Nephron (organoid): ENCODE data around the gene DGKA.
"Not testable (repeated sequence)": the region's sequence is repeated elsewhere in the genome, so short reads cannot be mapped to it uniquely, and the experiment has no call there.

Experiments
- H3K27ac Mint-ChIP-seq, 3 experiments: 2 replicates each; pipeline ENCODE4 v1.8.0; 2020; ENCODE audit warnings: mixed read lengths in 3 of 3, mild to moderate bottlenecking in 2 of 3, moderate library complexity in 1 of 3
- H3K27me3 Mint-ChIP-seq: 2 replicates; pipeline ENCODE4 v1.8.0; 2021; ENCODE audit warnings: low read depth, mild to moderate bottlenecking, moderate library complexity, mixed read lengths
- H3K36me3 Mint-ChIP-seq: 2 replicates; pipeline ENCODE4 v1.8.0; 2020; ENCODE audit warnings: low read depth, mixed read lengths
- H3K4me1 Mint-ChIP-seq: 2 replicates; pipeline ENCODE4 v1.8.0; 2020; ENCODE audit warnings: mixed read lengths
- H3K4me3 Mint-ChIP-seq, 3 experiments: 2 replicates each; pipeline ENCODE4 v1.8.0; 2020; ENCODE audit warnings: mild to moderate bottlenecking in 3 of 3, mixed read lengths in 3 of 3, moderate library complexity in 2 of 3
- H3K9me3 Mint-ChIP-seq: 2 replicates; pipeline ENCODE4 v1.8.0; 2020; ENCODE audit warnings: mixed read lengths
- TF ChIP-seq, protein P1 (sequence below), 3 experiments: fragments of 200-600 bp; sonication (generic); IDR thresholded peaks; one replicate each; pipeline ENCODE4 v1.5.0; 2021; ENCODE audit warnings: antibody characterized with exemption in 3 of 3; ENCODE audit not compliant: unreplicated experiment in 3 of 3

The DGKA gene

DNA sequence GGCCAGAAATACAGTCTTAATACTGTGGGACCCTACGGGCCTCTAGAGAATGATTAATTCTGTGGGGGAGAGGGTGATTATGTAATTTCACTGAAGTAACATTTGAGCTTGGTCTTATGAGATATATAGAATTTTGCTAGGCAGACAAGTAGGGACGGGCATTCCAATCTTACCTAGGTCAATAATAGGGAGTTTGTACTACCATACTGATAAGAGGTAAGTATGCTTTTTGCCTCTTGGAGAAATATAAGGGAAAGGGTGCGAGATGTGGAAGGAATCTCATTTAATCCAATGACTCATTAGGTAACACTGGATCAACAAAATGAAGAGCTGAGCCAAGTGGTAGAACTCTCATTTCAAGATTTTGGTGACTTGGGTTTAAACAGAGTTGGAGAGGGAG is 48.1 kb downstream of the DGKA start:
- peaks cover 3% of the 10 kb centered on the region for H3K27me3 Mint-ChIP-seq
- no peaks in the 10 kb centered on the region for H3K9me3 Mint-ChIP-seq
- H3K27ac Mint-ChIP-seq = no peak overlapping the region
- peaks cover 14% of the 10 kb centered on the region for H3K4me1 Mint-ChIP-seq
- TF ChIP-seq, protein P1, sequence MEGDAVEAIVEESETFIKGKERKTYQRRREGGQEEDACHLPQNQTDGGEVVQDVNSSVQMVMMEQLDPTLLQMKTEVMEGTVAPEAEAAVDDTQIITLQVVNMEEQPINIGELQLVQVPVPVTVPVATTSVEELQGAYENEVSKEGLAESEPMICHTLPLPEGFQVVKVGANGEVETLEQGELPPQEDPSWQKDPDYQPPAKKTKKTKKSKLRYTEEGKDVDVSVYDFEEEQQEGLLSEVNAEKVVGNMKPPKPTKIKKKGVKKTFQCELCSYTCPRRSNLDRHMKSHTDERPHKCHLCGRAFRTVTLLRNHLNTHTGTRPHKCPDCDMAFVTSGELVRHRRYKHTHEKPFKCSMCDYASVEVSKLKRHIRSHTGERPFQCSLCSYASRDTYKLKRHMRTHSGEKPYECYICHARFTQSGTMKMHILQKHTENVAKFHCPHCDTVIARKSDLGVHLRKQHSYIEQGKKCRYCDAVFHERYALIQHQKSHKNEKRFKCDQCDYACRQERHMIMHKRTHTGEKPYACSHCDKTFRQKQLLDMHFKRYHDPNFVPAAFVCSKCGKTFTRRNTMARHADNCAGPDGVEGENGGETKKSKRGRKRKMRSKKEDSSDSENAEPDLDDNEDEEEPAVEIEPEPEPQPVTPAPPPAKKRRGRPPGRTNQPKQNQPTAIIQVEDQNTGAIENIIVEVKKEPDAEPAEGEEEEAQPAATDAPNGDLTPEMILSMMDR (IDR thresholded peaks at IDR 0.05; ENCODE audit: unreplicated experiment in 3 of 3) = no peak
- H3K36me3 Mint-ChIP-seq = peaks cover 65% of the 10 kb centered on the region
- no peak overlapping the region for H3K4me3 Mint-ChIP-seq

DNA sequence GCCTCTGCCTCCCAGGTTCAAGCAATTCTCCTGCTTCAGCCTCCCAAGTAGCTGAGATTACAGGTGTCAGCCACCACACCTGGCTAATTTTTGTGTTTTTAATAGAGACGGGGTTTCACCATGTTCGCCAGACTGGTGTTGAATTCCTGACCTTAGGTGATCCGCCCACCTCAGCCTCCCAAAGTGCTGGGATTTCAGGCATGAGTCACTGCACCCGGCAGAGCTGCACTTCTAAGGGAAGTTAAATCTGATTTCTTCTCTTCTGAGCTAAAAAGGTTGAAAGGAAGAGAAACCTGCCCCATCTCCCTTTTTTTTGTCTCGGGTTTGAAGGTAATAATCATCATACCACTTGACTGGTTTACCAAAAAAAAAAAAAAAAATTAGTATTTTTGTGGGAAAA is 50.9 kb downstream of the DGKA start:
- H3K4me3 Mint-ChIP-seq, H3K27ac Mint-ChIP-seq, H3K27me3 Mint-ChIP-seq, H3K9me3 Mint-ChIP-seq: not testable (repeated sequence)
- Mint-ChIP-seq H3K36me3 (peaks cover 71% of the 10 kb centered on the region), H3K4me1 (peaks cover 18% of the 10 kb centered on the region)

DNA sequence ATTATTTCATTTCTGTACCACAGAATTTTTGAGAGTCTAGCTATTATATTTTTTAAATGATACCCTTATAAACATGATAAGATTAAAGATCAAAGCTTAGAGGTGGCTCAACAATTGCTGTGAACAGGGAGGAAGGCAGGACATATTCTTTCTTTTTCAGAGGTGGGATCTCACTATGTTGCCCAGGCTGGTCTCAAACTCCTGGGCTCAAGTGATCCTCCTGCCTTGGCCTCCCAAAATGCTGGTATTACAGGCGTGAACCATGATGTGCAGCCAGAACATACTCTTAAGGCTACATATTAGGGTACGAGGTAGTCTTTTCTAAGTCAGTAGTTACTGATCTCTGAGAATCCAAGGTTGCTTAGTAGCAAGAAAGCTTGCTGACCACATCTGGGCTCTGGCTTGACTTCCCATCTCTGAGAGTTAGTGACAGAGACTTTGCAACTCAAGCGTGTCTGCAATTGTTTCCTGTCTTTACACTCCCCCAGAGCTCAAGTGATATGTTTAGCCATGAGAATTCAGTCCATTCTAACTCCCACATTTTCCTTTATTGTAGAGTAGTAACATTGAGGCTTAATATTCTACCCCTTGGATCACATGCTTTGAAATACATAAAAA is 51.5 kb downstream of the DGKA start:
- peaks cover 3% of the 10 kb centered on the region for H3K27me3 Mint-ChIP-seq
- TF ChIP-seq, protein P1 (IDR thresholded peaks at IDR 0.05; ENCODE audit: unreplicated experiment in 3 of 3) = no peak
- H3K27ac Mint-ChIP-seq = peak overlapping the region in 1 of 3 experiments; percentile 56
- peaks cover 18% of the 10 kb centered on the region for H3K4me1 Mint-ChIP-seq
- peaks cover 68% of the 10 kb centered on the region for H3K36me3 Mint-ChIP-seq
- H3K4me3 Mint-ChIP-seq = no peak overlapping the region
- H3K9me3 Mint-ChIP-seq = no peaks in the 10 kb centered on the region

DNA sequence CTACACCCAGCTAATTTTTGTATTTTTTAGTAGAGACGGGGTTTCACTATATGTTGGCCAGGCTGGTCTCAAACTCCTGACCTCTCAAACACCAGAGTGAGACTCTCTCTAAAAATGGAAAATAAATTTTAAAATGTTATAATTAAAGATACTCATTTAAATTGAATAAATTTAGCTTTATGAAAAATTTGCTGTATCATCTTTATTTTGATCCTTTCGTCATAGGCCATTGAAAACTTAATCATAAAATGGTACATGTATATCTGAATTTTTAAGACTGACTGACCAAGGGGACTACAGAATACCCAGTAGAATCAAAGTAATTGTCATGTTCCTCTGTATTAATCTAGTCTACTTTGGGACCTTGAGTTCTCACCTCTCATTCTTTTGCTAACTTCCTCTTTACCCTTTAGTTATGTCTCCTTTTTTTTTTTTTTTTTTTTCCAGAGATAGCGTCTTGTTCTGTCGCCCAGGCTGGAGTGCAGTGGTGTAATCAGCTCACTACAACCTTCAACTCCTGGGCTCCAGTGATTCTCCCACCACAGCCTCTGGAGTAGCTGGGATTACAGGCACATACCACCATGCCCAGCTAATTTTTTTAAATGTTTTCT is 52.4 kb downstream of the DGKA start:
- peaks cover 68% of the 10 kb centered on the region for H3K36me3 Mint-ChIP-seq

DNA sequence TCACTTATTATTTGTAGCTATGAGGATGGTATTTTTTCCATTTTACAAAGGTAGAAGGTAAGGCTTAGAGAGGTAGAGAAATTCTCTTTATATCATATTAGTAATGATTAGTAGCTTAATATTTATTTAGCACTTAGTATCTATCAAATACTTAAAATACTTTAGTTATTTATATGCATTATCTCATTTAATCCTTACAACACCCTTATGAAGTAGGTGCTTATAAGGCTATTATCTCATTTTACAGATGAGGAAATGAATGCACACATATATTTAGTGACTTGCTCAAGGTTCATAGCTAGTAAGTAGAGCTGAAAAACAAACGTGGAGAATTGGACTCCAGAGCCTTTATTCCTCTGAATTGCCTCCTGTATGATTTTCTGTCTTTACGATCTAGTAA is 53.9 kb downstream of the DGKA start:
- Mint-ChIP-seq H3K27ac (peak overlapping the region in 1 of 3 experiments; percentile 43), H3K9me3 (no peaks in the 10 kb centered on the region), H3K36me3 (peaks cover 70% of the 10 kb centered on the region), H3K4me3 (no peak overlapping the region), H3K4me1 (peaks cover 11% of the 10 kb centered on the region), H3K27me3 (peaks cover 3% of the 10 kb centered on the region)
- TF ChIP-seq, protein P1 (IDR thresholded peaks at IDR 0.05; ENCODE audit: unreplicated experiment in 3 of 3) = no peak

More for the DNA sequence above, 52.4 kb downstream of the DGKA start:
- Mint-ChIP-seq H3K4me1 (peaks cover 18% of the 10 kb centered on the region), H3K27ac (no peak overlapping the region), H3K9me3 (no peaks in the 10 kb centered on the region), H3K27me3 (peaks cover 3% of the 10 kb centered on the region), H3K4me3 (no peak overlapping the region)
- TF ChIP-seq, protein P1 (IDR thresholded peaks at IDR 0.05; ENCODE audit: unreplicated experiment in 3 of 3) = no peak

DNA sequence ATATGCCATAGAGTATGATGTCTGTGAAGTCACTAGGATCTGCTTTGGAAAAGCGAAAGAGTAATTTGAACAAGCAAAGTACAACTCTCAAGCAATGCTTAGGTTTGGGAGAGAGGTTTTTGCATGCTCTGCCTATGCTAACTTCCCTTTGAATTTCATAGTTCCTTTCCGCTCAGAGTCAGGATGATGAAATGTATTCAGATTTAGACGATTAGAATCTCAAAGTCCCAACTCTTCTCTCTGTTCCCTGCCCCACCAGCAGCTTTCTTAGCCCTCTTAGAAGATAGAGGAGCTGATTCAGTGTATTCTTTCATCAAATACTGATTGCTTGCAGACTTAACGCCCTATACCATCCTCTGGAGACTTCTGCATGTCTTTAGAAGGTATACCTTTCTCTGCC is 54.4 kb downstream of the DGKA start:
- Mint-ChIP-seq H3K4me1 (peaks cover 11% of the 10 kb centered on the region), H3K9me3 (no peaks in the 10 kb centered on the region), H3K27ac (peak overlapping the region; percentile 32 to 45 (median 43)), H3K4me3 (peak overlapping the region in 1 of 3 experiments; percentile 4), H3K36me3 (peaks cover 70% of the 10 kb centered on the region), H3K27me3 (peaks cover under 1% of the 10 kb centered on the region)
- TF ChIP-seq, protein P1 (IDR thresholded peaks at IDR 0.05; ENCODE audit: unreplicated experiment in 3 of 3) = no peak

DNA sequence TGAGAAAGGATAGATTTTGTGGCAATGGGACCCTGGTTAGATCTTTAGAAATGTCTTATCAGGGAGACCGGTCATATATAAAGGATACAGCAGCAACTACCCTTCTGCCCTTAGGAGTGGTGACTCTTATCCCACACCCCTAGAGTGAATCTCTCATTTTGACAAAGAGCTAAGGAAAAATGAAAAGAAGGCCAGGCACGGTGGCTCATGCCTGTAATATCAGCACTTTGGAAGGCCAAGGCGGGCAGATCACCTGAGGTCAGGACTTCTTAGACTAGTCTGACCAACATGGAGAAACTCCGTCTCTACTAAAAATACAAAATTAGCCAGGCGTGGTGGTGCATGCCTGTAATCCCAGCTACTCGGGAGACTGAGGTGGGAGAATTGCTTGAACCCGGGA is 55.0 kb downstream of the DGKA start:
- H3K27me3 Mint-ChIP-seq, H3K9me3 Mint-ChIP-seq: not testable (repeated sequence)
- H3K27ac Mint-ChIP-seq = peak overlapping the region in 1 of 3 experiments; percentile 43
- peak overlapping the region in 1 of 3 experiments; percentile 4 for H3K4me3 Mint-ChIP-seq
- H3K36me3 Mint-ChIP-seq = peaks cover 70% of the 10 kb centered on the region
- peaks cover 11% of the 10 kb centered on the region for H3K4me1 Mint-ChIP-seq
